Suprapubic skin (tissue), 3 donors: ENCODE measurements around the gene JMJD8.

Experiments used
- CTCF ChIP-seq, 2 donors: fragments of 200-600 bp in 1 of 2; fragments of 450-650 bp in 1 of 2; sonication (generic) in 1 of 2; IDR thresholded peaks; one replicate each; pipeline ENCODE4 v1.5.1; 2016 to 2019; ENCODE audit warnings: antibody characterized with exemption in 2 of 2, mild to moderate bottlenecking in 1 of 2, moderate library complexity in 1 of 2
- POLR2A ChIP-seq, 2 donors: fragments of 450-650 bp; IDR thresholded peaks; one replicate each; pipeline ENCODE4 v1.6.1; 2017; ENCODE audit warnings: antibody characterized with exemption in 2 of 2, mild to moderate bottlenecking in 2 of 2, moderate library complexity in 2 of 2

GRCh38 chr16:651844-652243 is 32.3 kb downstream of the JMJD8 start:
- TF ChIP-seq POLR2A (IDR thresholded peaks at IDR 0.05) (no peak), CTCF (IDR thresholded peaks at IDR 0.05) (no peak)
